AG04449 (cell line): ENCODE measurements around the gene SLC24A4.

Source experiments
- CTCF ChIA-PET: fragments of 350-600 bp; formaldehyde crosslinking; extraction: SDS; loops from one replicate; lab custom pipeline; 2021; ENCODE audit warnings: antibody characterized with exemption; lab: Yijun Ruan, JAX
- POLR2A ChIA-PET: fragments of 400-600, 350-600 bp; formaldehyde crosslinking; extraction: SDS; loops from one replicate; lab custom pipeline; 2020; ENCODE audit warnings: antibody characterized with exemption, inconsistent platforms; lab: Yijun Ruan, JAX
- DNase-seq: peaks from one replicate; pipeline ENCODE4 v3.0.0-alpha.2; 2010; ENCODE audit warnings: low read depth, low spot score
- H3K4me3 ChIP-seq: 2 replicates; pipeline ENCODE4 v1.5.1; 2011; ENCODE audit warnings: low read depth, mild to moderate bottlenecking, control low read depth, low read length
- CTCF ChIP-seq: IDR thresholded peaks from one replicate; pipeline ENCODE4 v1.5.1; 2011; ENCODE audit warnings: mild to moderate bottlenecking, moderate library complexity, low read length, control low read depth, inconsistent platforms; ENCODE audit not compliant: insufficient read depth; ENCODE audit errors: missing control alignments

SLC24A4 gene

GRCh38 chr14:92473969-92474535 lies 151.1 kb downstream of the SLC24A4 start:
- ChIA-PET CTCF (interaction anchor here (0.9 to 5.6 kb wide), 4 partner anchors 8 to 339 kb away, joined by 3 to 39 read pairs (median 3); no protein-coding TSS in a partner anchor), POLR2A (interaction anchor here (0.8 kb wide), 1 partner anchor 172 kb away, joined by 3 read pairs; no protein-coding TSS in a partner anchor)
- no peak overlapping the region for H3K4me3 ChIP-seq
- no peak for TF ChIP-seq CTCF
- DNase-seq, result no peak

GRCh38 chr14:92475037-92475436 lies 152.1 kb downstream of the SLC24A4 start:
- DNase-seq, result no peak
- CTCF ChIA-PET, result interaction anchor here (5.6 kb wide), 1 partner anchor 16 kb away, joined by 39 read pairs; no protein-coding TSS in a partner anchor
- no peak for TF ChIP-seq CTCF
- H3K4me3 ChIP-seq, result no peak overlapping the region
- POLR2A ChIA-PET, result no interaction called here

GRCh38 chr14:92475451-92476187 lies 152.7 kb downstream of the SLC24A4 start:
- no peak for TF ChIP-seq CTCF
- no peak overlapping the region for H3K4me3 ChIP-seq
- POLR2A ChIA-PET, result no interaction called here
- DNase-seq, result no peak
- CTCF ChIA-PET, result interaction anchor here (1.0 to 5.6 kb wide), 2 partner anchors 16 to 211 kb away, joined by 3 to 39 read pairs; no protein-coding TSS in a partner anchor

GRCh38 chr14:92480856-92481255 lies 157.9 kb downstream of the SLC24A4 start:
- H3K4me3 ChIP-seq, result no peak overlapping the region
- TF ChIP-seq CTCF, result no peak
- ChIA-PET CTCF (interaction anchor here (0.8 to 2.5 kb wide), 7 partner anchors 10 to 358 kb away, joined by 3 to 11 read pairs (median 3); partner anchors contain the start of gene CPSF2), POLR2A (no interaction called here)
- DNase-seq, result no peak

- no peak overlapping the region for H3K4me3 ChIP-seq
Measured at GRCh38 chr14:92481386-92481785, 158.4 kb downstream of the SLC24A4 start.

More at GRCh38 chr14:92481386-92481785, 158.4 kb downstream of the SLC24A4 start:
- ChIA-PET POLR2A (no interaction called here), CTCF (interaction anchor here (0.7 to 2.5 kb wide), 8 partner anchors 8 to 359 kb away, joined by 3 to 11 read pairs (median 3); partner anchors contain the start of gene CPSF2)
- peak; percentile 37 for TF ChIP-seq CTCF
- DNase-seq, result no peak
